A549 (cell line): ENCODE data around the gene TRMT11. TPM values are rescaled to one million over a fixed set of nuclear protein-coding genes. Genes with fewer than 3 reads are reported as not detected.
"Not testable (repeated sequence)": the region's sequence is repeated elsewhere in the genome, so short reads cannot be mapped to it uniquely, and the experiment has no call there.

Experiments used
- ATAC-seq, 2 experiments: fragments of 200-7000 bp in 1 of 2; fragments of >200 bp in 1 of 2; cut with Nextera tagmentation in 1 of 2; cut with Tn5 transposase in 1 of 2; 3 replicates each; pipeline versions ENCODE4 v1.8.0 to v1.9.1; 2018 to 2020; ENCODE audit warnings: mild to moderate bottlenecking in 1 of 2, moderate library complexity in 1 of 2
- CTCF ChIA-PET: fragments of 300-600 bp; sonication (Branson Sonifier 250); formaldehyde crosslinking; extraction: SDS; loops from one replicate; lab custom pipeline; 2021; ENCODE audit warnings: antibody characterized with exemption, inconsistent platforms; lab: Yijun Ruan, JAX
- POLR2A ChIA-PET: fragments of 350-600 bp; formaldehyde crosslinking; extraction: SDS; loops from one replicate; lab custom pipeline; 2021; ENCODE audit warnings: antibody characterized with exemption, inconsistent platforms; lab: Yijun Ruan, JAX
- DNase-seq, 2 experiments: peaks; one replicate each; pipeline versions ENCODE4 v3.0.0 to v3.0.0-alpha.2; 2011 to 2016; ENCODE audit warnings: low read depth in 1 of 2, low spot score in 1 of 2
- FAIRE-seq: peaks from 2 replicates; lab custom pipeline; 2011; peaks lifted over from hg19 to GRCh38; lab: Jason Lieb, UNC
- H3K27ac ChIP-seq, 2 experiments: fragments of >200 bp; sonication (Bioruptor Twin); formaldehyde crosslinking; 3 replicates each; pipeline ENCODE4 v1.5.1; 2016 to 2017
- H3K4me1 ChIP-seq: fragments of >200 bp; sonication (Bioruptor Twin); formaldehyde crosslinking; 3 replicates; pipeline ENCODE4 v1.6.1; 2016
- H3K4me2 ChIP-seq: fragments of >200 bp; sonication (Bioruptor Twin); formaldehyde crosslinking; 3 replicates; pipeline ENCODE4 v1.6.1; 2016
- H3K4me3 ChIP-seq: fragments of >200 bp; sonication (Bioruptor Twin); formaldehyde crosslinking; 3 replicates; pipeline ENCODE4 v1.5.1; 2016
- H3K9me3 ChIP-seq: fragments of >200 bp; sonication (Bioruptor Twin); formaldehyde crosslinking; 3 replicates; pipeline ENCODE4 v1.6.1; 2016
- CHD4 ChIP-seq: fragments of 200-600 bp; sonication (generic); IDR thresholded peaks from 2 replicates; pipeline ENCODE4 v1.6.1; 2016; ENCODE audit warnings: antibody characterized with exemption, mild to moderate bottlenecking, borderline replicate concordance
- EHF ChIP-seq: fragments of 250-450 bp; sonication (Bioruptor Pico); IDR thresholded peaks from 2 replicates; pipeline ENCODE4 v1.5.0; 2020; ENCODE audit warnings: mild to moderate bottlenecking
- FOSB ChIP-seq: fragments of 250-450 bp; sonication (Bioruptor Pico); IDR thresholded peaks from 2 replicates; pipeline ENCODE4 v1.5.0; 2020; ENCODE audit warnings: mild to moderate bottlenecking, moderate library complexity
- FOXS1 ChIP-seq: fragments of 250-450 bp; sonication (Bioruptor Pico); IDR thresholded peaks from 2 replicates; pipeline ENCODE4 v1.5.0; 2020; ENCODE audit warnings: mild to moderate bottlenecking, moderate library complexity
- JUN ChIP-seq, 2 experiments: fragments of >200 bp; sonication (Bioruptor Twin); formaldehyde crosslinking; IDR thresholded peaks; 2 replicates in 1 of 2; 3 replicates in 1 of 2; pipeline ENCODE4 v1.6.1; 2016 to 2017
- JUNB ChIP-seq: fragments of >200 bp; sonication (Bioruptor Twin); formaldehyde crosslinking; IDR thresholded peaks from 2 replicates; pipeline ENCODE4 v1.6.1; 2016
- KDM1A ChIP-seq: fragments of 200-600 bp; sonication (generic); IDR thresholded peaks from 2 replicates; pipeline ENCODE4 v1.6.1; 2016; ENCODE audit warnings: low read depth, mild to moderate bottlenecking
- MAFK ChIP-seq: fragments of 450-650 bp; IDR thresholded peaks from 2 replicates; pipeline ENCODE4 v1.6.1; 2014; ENCODE audit not compliant: partially characterized antibody
- MYC ChIP-seq: IDR thresholded peaks from 2 replicates; pipeline ENCODE4 v1.6.1; 2012; ENCODE audit warnings: mild to moderate bottlenecking, inconsistent platforms, low read length, improper control_type of control experiment, borderline replicate concordance
- NFE2L2 ChIP-seq: fragments of 150-350 bp; conservative IDR thresholded peaks from 2 replicates; pipeline ENCODE4 v1.6.1; 2014; ENCODE audit warnings: low read length
- POLR2AphosphoS2 ChIP-seq: conservative IDR thresholded peaks from 2 replicates; pipeline ENCODE4 v1.6.1; 2012; ENCODE audit warnings: low read length, improper control_type of control experiment, inconsistent platforms
- RAD21 ChIP-seq, 2 experiments: fragments of >200 bp in 1 of 2; sonication (Bioruptor Twin) in 1 of 2; formaldehyde crosslinking in 1 of 2; IDR thresholded peaks in 1 of 2; conservative IDR thresholded peaks in 1 of 2; 2 replicates in 1 of 2; 3 replicates in 1 of 2; pipeline ENCODE4 v1.6.1; 2012 to 2018; ENCODE audit warnings: inconsistent platforms in 1 of 2
- RFX5 ChIP-seq: fragments of 450-650 bp; IDR thresholded peaks from 2 replicates; pipeline ENCODE4 v1.7.1; 2014; ENCODE audit warnings: antibody characterized with exemption, mild to moderate bottlenecking, moderate library complexity
- SMC3 ChIP-seq: fragments of >200 bp; sonication (Bioruptor Twin); formaldehyde crosslinking; IDR thresholded peaks from 3 replicates; pipeline ENCODE4 v1.6.1; 2018; ENCODE audit warnings: inconsistent platforms
- SREBF2 ChIP-seq: fragments of 450-650 bp; IDR thresholded peaks from 2 replicates; pipeline ENCODE4 v1.6.1; 2014; ENCODE audit warnings: mild to moderate bottlenecking, moderate library complexity
- ZC3H11A ChIP-seq: fragments of 450-650 bp; IDR thresholded peaks from 2 replicates; pipeline ENCODE4 v1.6.1; 2014; ENCODE audit warnings: antibody characterized with exemption, mild to moderate bottlenecking
- ZFP36 ChIP-seq: fragments of 450-650 bp; IDR thresholded peaks from 2 replicates; pipeline ENCODE4 v1.6.1; 2014; ENCODE audit warnings: borderline replicate concordance; ENCODE audit not compliant: partially characterized antibody
- WGBS: methylation state at CpG from one replicate; pipeline ENCODE4 v1.1.6; 2017; ENCODE audit errors: missing lambda C conversion rate; 5-methylcytosine and 5-hydroxymethylcytosine counted together
- polyA plus RNA-seq, 4 experiments: library from polyadenylated mRNA; depleted of rRNA in 3 of 4; stranded (reverse); fragments of >200 nt; fragmentation: RNase III in 1 of 4; extraction: RNeasy Plus Mini Kit Qiagen cat#74134 plus additional on column Dnase treatment in 1 of 4; gene quantifications; 2 replicates in 3 of 4; 3 replicates in 1 of 4; pipeline ENCODE4 v1.2.3, GENCODE V29; 2011 to 2017
- TF ChIP-seq, protein P1 (sequence below): fragments of 250-450 bp; sonication (Bioruptor Pico); IDR thresholded peaks from 2 replicates; pipeline ENCODE4 v1.5.0; 2021; ENCODE audit warnings: mild to moderate bottlenecking, moderate library complexity, borderline replicate concordance
- TF ChIP-seq, protein P2 (sequence below): fragments of >200 bp; sonication (Bioruptor Twin); formaldehyde crosslinking; IDR thresholded peaks from 3 replicates; pipeline ENCODE4 v1.5.1; 2016

TRMT11 gene
- polyA plus RNA-seq, 2 of the 4 experiments (the other 2 are of a cell fraction), result 17.4 to 44.1 TPM

DNA sequence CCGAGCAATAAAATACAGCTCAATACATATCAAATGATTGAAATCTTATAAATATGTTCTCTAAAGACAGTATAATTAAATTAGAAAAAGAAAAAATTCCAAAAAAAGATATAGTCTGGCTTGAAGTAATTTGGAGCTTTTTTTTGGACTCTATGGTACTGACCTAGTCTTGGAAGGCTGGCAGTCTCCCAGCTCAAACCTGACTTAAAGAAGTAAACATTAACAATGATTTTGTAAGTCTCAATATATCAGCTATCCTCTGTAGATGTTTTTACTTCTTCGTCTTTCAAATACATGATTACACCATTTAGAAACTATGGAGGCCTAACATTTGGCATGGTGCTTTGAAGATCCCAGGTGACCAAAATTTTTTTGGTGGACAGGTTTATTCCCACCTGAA lies 15.6 kb upstream of the TRMT11 start (continued):
- TF ChIP-seq, protein P1, sequence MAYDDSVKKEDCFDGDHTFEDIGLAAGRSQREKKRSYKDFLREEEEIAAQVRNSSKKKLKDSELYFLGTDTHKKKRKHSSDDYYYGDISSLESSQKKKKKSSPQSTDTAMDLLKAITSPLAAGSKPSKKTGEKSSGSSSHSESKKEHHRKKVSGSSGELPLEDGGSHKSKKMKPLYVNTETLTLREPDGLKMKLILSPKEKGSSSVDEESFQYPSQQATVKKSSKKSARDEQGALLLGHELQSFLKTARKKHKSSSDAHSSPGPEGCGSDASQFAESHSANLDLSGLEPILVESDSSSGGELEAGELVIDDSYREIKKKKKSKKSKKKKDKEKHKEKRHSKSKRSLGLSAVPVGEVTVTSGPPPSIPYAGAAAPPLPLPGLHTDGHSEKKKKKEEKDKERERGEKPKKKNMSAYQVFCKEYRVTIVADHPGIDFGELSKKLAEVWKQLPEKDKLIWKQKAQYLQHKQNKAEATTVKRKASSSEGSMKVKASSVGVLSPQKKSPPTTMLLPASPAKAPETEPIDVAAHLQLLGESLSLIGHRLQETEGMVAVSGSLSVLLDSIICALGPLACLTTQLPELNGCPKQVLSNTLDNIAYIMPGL, result no peak
- TF ChIP-seq SREBF2 (no peak), EHF (CRISPR knock-in tag) (no peak), CHD4 (no peak), KDM1A (no peak), POLR2AphosphoS2 (no peak), JUN (IDR thresholded peaks at IDR 0.05) (no peak), NFE2L2 (no peak), FOXS1 (no peak), MAFK (no peak), RFX5 (no peak), MYC (no peak)

DNA sequence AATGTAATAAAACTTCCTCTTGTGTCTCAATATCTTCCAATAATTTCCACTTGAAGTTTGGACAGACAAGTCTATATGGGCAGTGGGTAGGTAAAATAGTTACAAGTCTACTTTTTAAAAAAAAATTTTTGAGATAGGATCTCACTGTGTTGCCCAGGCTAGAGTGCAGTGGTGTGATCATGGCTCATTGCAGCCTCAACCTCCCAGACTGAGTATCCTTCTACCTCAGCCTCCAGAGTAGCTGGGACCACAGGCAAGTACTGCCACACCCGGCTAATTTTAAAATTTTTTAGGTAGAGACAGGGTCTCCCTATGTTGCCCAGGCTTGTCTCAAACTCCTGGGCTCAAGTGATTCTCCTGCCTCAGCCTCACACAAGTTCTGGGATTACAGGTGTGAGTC lies 13.9 kb upstream of the TRMT11 start:
- CTCF ChIA-PET, result interaction anchor here (1.6 to 2.9 kb wide), 3 partner anchors 15 to 205 kb away, joined by 4 to 27 read pairs (median 8); partner anchors contain the start of gene HINT3
- POLR2A ChIA-PET, DNase-seq: not testable (repeated sequence)

GRCh38 chr6:125974214-125974866 lies 12.0 kb upstream of the TRMT11 start:
- ATAC-seq, result peak; percentile 77 to 81
- TF ChIP-seq RAD21 (conservative IDR thresholded peaks at IDR 0.05 in 1 of 2, IDR thresholded peaks at IDR 0.05 in 1 of 2) (peak; percentile 72 to 73), JUNB (no peak), ZFP36 (no peak), FOSB (CRISPR knock-in tag) (no peak), SMC3 (peak; percentile 59), ZC3H11A (no peak)
- TF ChIP-seq, protein P2, sequence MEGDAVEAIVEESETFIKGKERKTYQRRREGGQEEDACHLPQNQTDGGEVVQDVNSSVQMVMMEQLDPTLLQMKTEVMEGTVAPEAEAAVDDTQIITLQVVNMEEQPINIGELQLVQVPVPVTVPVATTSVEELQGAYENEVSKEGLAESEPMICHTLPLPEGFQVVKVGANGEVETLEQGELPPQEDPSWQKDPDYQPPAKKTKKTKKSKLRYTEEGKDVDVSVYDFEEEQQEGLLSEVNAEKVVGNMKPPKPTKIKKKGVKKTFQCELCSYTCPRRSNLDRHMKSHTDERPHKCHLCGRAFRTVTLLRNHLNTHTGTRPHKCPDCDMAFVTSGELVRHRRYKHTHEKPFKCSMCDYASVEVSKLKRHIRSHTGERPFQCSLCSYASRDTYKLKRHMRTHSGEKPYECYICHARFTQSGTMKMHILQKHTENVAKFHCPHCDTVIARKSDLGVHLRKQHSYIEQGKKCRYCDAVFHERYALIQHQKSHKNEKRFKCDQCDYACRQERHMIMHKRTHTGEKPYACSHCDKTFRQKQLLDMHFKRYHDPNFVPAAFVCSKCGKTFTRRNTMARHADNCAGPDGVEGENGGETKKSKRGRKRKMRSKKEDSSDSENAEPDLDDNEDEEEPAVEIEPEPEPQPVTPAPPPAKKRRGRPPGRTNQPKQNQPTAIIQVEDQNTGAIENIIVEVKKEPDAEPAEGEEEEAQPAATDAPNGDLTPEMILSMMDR, result peak; percentile 72
- peak; percentile 88 for FAIRE-seq
- Histone ChIP-seq H3K27ac (peak overlapping the region; percentile 41 to 73; a peak in 3 of 6 replicates), H3K4me3 (no peak overlapping the region), H3K4me1 (peaks cover 6% of the 10 kb centered on the region; the same call in 1 of the 3 replicates), H3K9me3 (no peaks in the 10 kb centered on the region), H3K4me2 (no peak overlapping the region)
- ChIA-PET POLR2A (interaction anchor here (0.7 to 1.8 kb wide), 2 partner anchors 12 to 184 kb away, joined by 3 to 4 read pairs; partner anchors contain the start of genes NCOA7 and TRMT11), CTCF (interaction anchor here (0.7 to 3.1 kb wide), 25 partner anchors 10 to 663 kb away, joined by 3 to 27 read pairs (median 4); partner anchors contain the start of genes HINT3, NCOA7 and TRMT11)
- WGBS, result 22% methylated on average over 5 of the region's 5 CpGs
- DNase-seq, result peak; percentile 19 to 52

More for the DNA sequence above, 13.9 kb upstream of the TRMT11 start:
- not testable (repeated sequence) for ATAC-seq, H3K4me1 ChIP-seq, FAIRE-seq, H3K4me2 ChIP-seq, H3K9me3 ChIP-seq, H3K27ac ChIP-seq, H3K4me3 ChIP-seq
- WGBS, result 85% methylated on average over 1 of the region's 1 CpG
